ENCODE results near the gene SMG6. TPM values are rescaled to one million over a fixed set of nuclear protein-coding genes. Genes with fewer than 3 reads are reported as not detected.

Gene SMG6
- total and polyA plus RNA-seq, 2 donors (not counting 3 experiments of a cell fraction or from before 2014, with no cell fraction given), result 40.1 to 42.2 TPM

DNA sequence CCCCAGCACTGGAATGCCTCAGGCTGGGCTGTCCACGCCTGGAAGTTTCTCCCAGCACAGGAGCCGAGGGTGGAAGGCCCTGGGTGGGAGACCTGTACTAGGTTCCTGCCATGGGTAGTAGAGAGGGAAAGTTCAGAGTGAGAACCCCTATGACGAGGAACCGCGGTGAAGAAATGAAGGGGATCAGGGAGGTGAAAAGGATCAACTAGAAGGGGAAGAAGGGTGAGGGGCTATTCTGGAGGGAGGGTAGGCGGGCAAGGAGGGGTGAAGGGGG, 243.3 kb downstream of the SMG6 start:
- CTCF ChIA-PET, result interaction anchor here (1.5 to 17.2 kb wide), 2 partner anchors 31 to 185 kb away, joined by 3 to 455 read pairs; no protein-coding TSS in a partner anchor
- no TSS peak for BruUV-seq (replicated peaks)

DNA sequence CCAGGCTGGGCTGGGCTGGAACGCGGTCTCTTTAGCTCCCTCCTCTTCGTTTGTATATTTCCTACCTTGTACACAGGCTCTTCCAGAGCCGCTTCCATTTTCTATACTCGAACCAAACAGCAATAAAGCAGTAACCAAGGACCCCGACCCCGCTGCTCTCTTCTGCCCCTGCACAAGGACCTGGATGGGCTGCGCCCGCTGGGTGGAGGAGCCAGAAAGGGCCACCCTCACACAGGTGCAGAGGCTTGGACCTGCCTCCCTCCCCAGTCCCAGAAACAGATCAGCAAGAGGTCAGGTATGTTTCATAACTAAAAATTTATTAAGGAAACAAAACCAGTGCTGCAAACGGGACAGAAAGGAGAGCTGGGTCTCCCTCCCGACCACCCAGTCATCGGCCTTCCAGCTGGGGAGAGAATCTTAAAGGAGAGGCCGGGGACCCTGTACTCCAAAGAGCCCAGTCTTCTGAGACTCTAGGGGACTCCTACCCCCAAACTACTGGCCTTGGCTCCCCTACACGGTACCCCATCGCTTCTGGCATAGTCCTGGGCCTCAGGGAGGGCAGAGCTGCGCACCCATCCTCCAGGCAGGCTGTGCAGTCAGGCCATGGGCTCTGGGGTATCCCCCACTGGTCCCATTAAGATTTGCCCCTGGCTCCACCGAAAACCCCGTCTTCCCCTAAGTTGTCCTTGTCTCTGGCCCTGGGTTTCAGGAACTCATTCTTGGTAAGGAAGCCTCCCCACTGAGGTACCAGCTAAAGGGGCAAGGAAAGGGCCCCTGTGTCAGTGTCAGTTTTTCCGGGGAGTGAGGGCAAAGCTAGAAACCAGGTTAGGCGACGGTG, 243.8 kb downstream of the SMG6 start:
- no peaks in the 10 kb centered on the region for H3K9me1 ChIP-seq (replicated peaks; ENCODE audit: control insufficient read depth, extremely low read depth, insufficient read depth, low read length)
- no peaks in the 10 kb centered on the region for H3K27me3 ChIP-seq (ENCODE audit: control insufficient read depth in 2 of 2, insufficient read depth in 2 of 2, low read length in 2 of 2)
- peaks cover 3 to 13% of the 10 kb centered on the region in 2 experiments for H3K36me3 ChIP-seq (ENCODE audit: control insufficient read depth in 2 of 2, extremely low read depth in 1 of 2, insufficient read depth in 2 of 2, low read length in 2 of 2)
- no peak for FAIRE-seq
- BruUV-seq (replicated peaks), result TSS peak; percentile 59
- peaks cover 29% of the 10 kb centered on the region for H3K79me2 ChIP-seq (ENCODE audit: control insufficient read depth, insufficient read depth, low read length)
- peaks cover 15% of the 10 kb centered on the region for H3K4me1 ChIP-seq (ENCODE audit: control insufficient read depth, extremely low read depth, insufficient read depth, low read length)
- no peaks in the 10 kb centered on the region for H4K20me1 ChIP-seq (replicated peaks; ENCODE audit: control insufficient read depth, extremely low read depth, insufficient read depth, low read length)
- H3K4me2 ChIP-seq (ENCODE audit: insufficient read depth, low read length), result no peak overlapping the region
- H3K4me3 ChIP-seq (replicated peaks in 1 of 3; ENCODE audit: insufficient read depth in 1 of 3, low read depth in 1 of 3, low read length in 3 of 3), result no peak overlapping the region
- dilution Hi-C loops (cut with MboI; ENCODE audit: extremely low pct_ligation_motif_present, low sequenced_read_pairs) (no loop called here), intact Hi-C loops (cut with micrococcal nuclease) (no loop called here)
- ChIA-PET CTCF (interaction anchor here (1.6 to 17.2 kb wide), 4 partner anchors 31 to 185 kb away, joined by 6 to 455 read pairs (median 8); no protein-coding TSS in a partner anchor), POLR2A (no interaction called here)
- H3K27ac ChIP-seq (ENCODE audit: insufficient read depth, low read depth, low read length), result no peak overlapping the region
- no peak for TF ChIP-seq POLR2AphosphoS5 (IDR thresholded peaks at IDR 0.05; ENCODE audit: insufficient read depth, low read depth, low read length)
- TF ChIP-seq MAX (IDR thresholded peaks at IDR 0.05; ENCODE audit: insufficient read depth, insufficient read length), result no peak
- no peak for TF ChIP-seq MYC (IDR thresholded peaks at IDR 0.05; ENCODE audit: low read depth, low read length)
- no peak for TF ChIP-seq POLR2A (IDR thresholded peaks at IDR 0.05; ENCODE audit: low read depth, low read length)
- TF ChIP-seq FOS (IDR thresholded peaks at IDR 0.05; ENCODE audit: borderline replicate concordance, insufficient read depth, low read length), result no peak
- TF ChIP-seq, protein P1, sequence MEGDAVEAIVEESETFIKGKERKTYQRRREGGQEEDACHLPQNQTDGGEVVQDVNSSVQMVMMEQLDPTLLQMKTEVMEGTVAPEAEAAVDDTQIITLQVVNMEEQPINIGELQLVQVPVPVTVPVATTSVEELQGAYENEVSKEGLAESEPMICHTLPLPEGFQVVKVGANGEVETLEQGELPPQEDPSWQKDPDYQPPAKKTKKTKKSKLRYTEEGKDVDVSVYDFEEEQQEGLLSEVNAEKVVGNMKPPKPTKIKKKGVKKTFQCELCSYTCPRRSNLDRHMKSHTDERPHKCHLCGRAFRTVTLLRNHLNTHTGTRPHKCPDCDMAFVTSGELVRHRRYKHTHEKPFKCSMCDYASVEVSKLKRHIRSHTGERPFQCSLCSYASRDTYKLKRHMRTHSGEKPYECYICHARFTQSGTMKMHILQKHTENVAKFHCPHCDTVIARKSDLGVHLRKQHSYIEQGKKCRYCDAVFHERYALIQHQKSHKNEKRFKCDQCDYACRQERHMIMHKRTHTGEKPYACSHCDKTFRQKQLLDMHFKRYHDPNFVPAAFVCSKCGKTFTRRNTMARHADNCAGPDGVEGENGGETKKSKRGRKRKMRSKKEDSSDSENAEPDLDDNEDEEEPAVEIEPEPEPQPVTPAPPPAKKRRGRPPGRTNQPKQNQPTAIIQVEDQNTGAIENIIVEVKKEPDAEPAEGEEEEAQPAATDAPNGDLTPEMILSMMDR (IDR thresholded peaks at IDR 0.05; ENCODE audit: extremely low read depth in 1 of 2, insufficient read depth in 1 of 2, low read depth in 1 of 2, low read length in 2 of 2), result no peak
- no peak for TF ChIP-seq GATA2 (IDR thresholded peaks at IDR 0.05; ENCODE audit: insufficient read depth, insufficient read length, low read depth, low read length)
- no peak for TF ChIP-seq JUN (IDR thresholded peaks at IDR 0.05; ENCODE audit: borderline replicate concordance, insufficient read depth, insufficient read length, low read depth)
- TF ChIP-seq EZH2 (IDR thresholded peaks at IDR 0.05; ENCODE audit: borderline replicate concordance, low read depth, low read length, severe bottlenecking), result no peak
- no peak for DNase-seq (ENCODE audit: low read depth, low spot score)
- H3K9ac ChIP-seq (replicated peaks; ENCODE audit: extremely low read depth, insufficient read depth, low read length), result no peak overlapping the region
- H3K9me3 ChIP-seq (replicated peaks; ENCODE audit: control insufficient read depth, insufficient read depth, low read length), result no peaks in the 10 kb centered on the region
- no peak overlapping the region for H2AFZ ChIP-seq (ENCODE audit: low read depth, low read length)

More for the DNA sequence above, 243.3 kb downstream of the SMG6 start:
- H3K9ac ChIP-seq (replicated peaks; ENCODE audit: extremely low read depth, insufficient read depth, low read length), result no peak overlapping the region
- H3K36me3 ChIP-seq (ENCODE audit: control insufficient read depth in 2 of 2, extremely low read depth in 1 of 2, insufficient read depth in 2 of 2, low read length in 2 of 2), result peaks cover 3 to 13% of the 10 kb centered on the region in 2 experiments
- intact Hi-C loops (cut with micrococcal nuclease), result no loop called here
- DNase-seq (ENCODE audit: low read depth, low spot score) (no peak), FAIRE-seq (no peak)
- POLR2A ChIA-PET, result no interaction called here
- no peaks in the 10 kb centered on the region for H3K9me1 ChIP-seq (replicated peaks; ENCODE audit: control insufficient read depth, extremely low read depth, insufficient read depth, low read length)
- peaks cover 21% of the 10 kb centered on the region for H3K4me1 ChIP-seq (ENCODE audit: control insufficient read depth, extremely low read depth, insufficient read depth, low read length)
- H3K27me3 ChIP-seq (ENCODE audit: control insufficient read depth in 2 of 2, insufficient read depth in 2 of 2, low read length in 2 of 2), result no peaks in the 10 kb centered on the region
- dilution Hi-C loops (cut with MboI; ENCODE audit: extremely low pct_ligation_motif_present, low sequenced_read_pairs), result no loop called here
- no peak overlapping the region for H3K27ac ChIP-seq (ENCODE audit: insufficient read depth, low read depth, low read length)
- H2AFZ ChIP-seq (ENCODE audit: low read depth, low read length), result no peak overlapping the region
- TF ChIP-seq POLR2A (IDR thresholded peaks at IDR 0.05; ENCODE audit: low read depth, low read length) (no peak), JUN (IDR thresholded peaks at IDR 0.05; ENCODE audit: borderline replicate concordance, insufficient read depth, insufficient read length, low read depth) (no peak), GATA2 (IDR thresholded peaks at IDR 0.05; ENCODE audit: insufficient read depth, insufficient read length, low read depth, low read length) (no peak), MYC (IDR thresholded peaks at IDR 0.05; ENCODE audit: low read depth, low read length) (no peak)
- no peaks in the 10 kb centered on the region for H4K20me1 ChIP-seq (replicated peaks; ENCODE audit: control insufficient read depth, extremely low read depth, insufficient read depth, low read length)
- H3K4me2 ChIP-seq (ENCODE audit: insufficient read depth, low read length), result no peak overlapping the region
- no peaks in the 10 kb centered on the region for H3K9me3 ChIP-seq (replicated peaks; ENCODE audit: control insufficient read depth, insufficient read depth, low read length)
- H3K4me3 ChIP-seq (replicated peaks in 1 of 3; ENCODE audit: insufficient read depth in 1 of 3, low read depth in 1 of 3, low read length in 3 of 3), result no peak overlapping the region
- peaks cover 27% of the 10 kb centered on the region for H3K79me2 ChIP-seq (ENCODE audit: control insufficient read depth, insufficient read depth, low read length)
